ACC112 (cell line): ENCODE measurements around the gene SRP68.
A peak's percentile ranks its signal among the peaks of the same experiment; 100 is the strongest.
"Not testable (repeated sequence)": the region's sequence is repeated elsewhere in the genome, so short reads cannot be mapped to it uniquely, and the experiment has no call there.

Source experiments
- H2AFZ ChIP-seq: fragments of 200-600 bp; sonication (generic); one replicate; pipeline ENCODE4 v1.6.0; 2017; ENCODE audit warnings: antibody characterized with exemption, low read length; ENCODE audit not compliant: unreplicated experiment
- H3K27ac ChIP-seq: fragments of 200-600 bp; sonication (generic); 2 replicates; pipeline ENCODE4 v1.5.1; 2014; ENCODE audit warnings: low read depth, mild to moderate bottlenecking, antibody characterized with exemption, low read length, moderate library complexity
- H3K27me3 ChIP-seq: fragments of 200-600 bp; sonication (generic); 2 replicates; pipeline ENCODE4 v1.6.1; 2014; ENCODE audit warnings: mild to moderate bottlenecking, antibody characterized with exemption, low read length, moderate library complexity, mixed read lengths; ENCODE audit not compliant: insufficient read depth
- H3K36me3 ChIP-seq: fragments of 200-600 bp; sonication (generic); 2 replicates; pipeline ENCODE4 v1.6.1; 2016; ENCODE audit warnings: mild to moderate bottlenecking, antibody characterized with exemption, low read length, moderate library complexity, mixed read lengths; ENCODE audit not compliant: insufficient read depth
- H3K4me1 ChIP-seq: fragments of 200-600 bp; sonication (generic); one replicate; pipeline ENCODE4 v1.6.1; 2016; ENCODE audit warnings: low read length, mixed read lengths; ENCODE audit not compliant: insufficient read depth, unreplicated experiment, control insufficient read depth
- H3K4me3 ChIP-seq: fragments of 200-600 bp; sonication (generic); 2 replicates; pipeline ENCODE4 v1.5.1; 2014; ENCODE audit warnings: mild to moderate bottlenecking, low read depth, low read length
- H3K79me2 ChIP-seq: fragments of 200-600 bp; sonication (generic); one replicate; pipeline ENCODE4 v1.6.0; 2016; ENCODE audit warnings: low read length; ENCODE audit not compliant: control insufficient read depth, unreplicated experiment, insufficient read depth

The SRP68 gene

DNA sequence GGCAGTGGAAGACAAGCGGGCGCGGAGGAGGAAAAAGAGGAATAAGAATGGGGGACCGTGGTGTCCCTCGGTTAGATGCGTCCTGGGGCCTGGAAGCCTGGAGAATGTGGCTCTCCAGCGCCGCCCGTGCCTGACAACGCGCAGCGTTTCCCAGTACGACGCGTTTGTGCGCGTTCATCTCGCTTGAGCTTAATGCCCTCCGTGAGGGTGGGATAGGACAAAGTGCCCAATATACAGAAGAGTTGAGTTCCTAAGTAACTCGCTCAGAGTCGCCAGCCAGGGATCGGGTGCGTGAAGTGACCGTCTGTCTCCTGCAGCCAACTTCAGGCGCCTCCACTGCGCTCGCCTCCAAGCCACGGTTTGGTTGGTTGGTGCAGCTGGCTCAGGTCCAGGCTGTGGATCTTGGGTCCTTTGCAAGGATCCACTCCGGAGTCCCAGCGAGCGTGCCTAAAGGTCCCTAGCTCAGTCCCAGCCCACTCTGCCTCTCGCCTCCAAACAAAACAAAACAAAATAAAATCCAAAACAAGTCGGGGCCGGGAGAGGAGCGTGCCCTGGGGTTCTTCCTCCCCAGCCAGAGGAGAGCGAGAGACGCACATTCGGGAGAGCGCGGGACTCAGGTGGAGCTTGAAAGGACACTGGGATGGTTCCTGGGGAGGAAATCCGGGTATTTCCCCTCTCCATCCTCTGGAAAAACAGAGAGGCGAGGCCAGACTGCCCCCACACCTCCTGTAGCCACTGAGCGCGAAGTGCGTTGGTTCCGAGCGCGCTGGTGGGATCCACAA lies 3.2 kb upstream of the SRP68 start:
- Histone ChIP-seq H3K27me3 (peaks cover 72% of the 10 kb centered on the region), H2AFZ (no peak overlapping the region), H3K4me3 (no peak overlapping the region), H3K79me2 (peaks cover 20% of the 10 kb centered on the region), H3K27ac (no peak overlapping the region), H3K4me1 (peaks cover 12% of the 10 kb centered on the region), H3K36me3 (no peaks in the 10 kb centered on the region)

DNA sequence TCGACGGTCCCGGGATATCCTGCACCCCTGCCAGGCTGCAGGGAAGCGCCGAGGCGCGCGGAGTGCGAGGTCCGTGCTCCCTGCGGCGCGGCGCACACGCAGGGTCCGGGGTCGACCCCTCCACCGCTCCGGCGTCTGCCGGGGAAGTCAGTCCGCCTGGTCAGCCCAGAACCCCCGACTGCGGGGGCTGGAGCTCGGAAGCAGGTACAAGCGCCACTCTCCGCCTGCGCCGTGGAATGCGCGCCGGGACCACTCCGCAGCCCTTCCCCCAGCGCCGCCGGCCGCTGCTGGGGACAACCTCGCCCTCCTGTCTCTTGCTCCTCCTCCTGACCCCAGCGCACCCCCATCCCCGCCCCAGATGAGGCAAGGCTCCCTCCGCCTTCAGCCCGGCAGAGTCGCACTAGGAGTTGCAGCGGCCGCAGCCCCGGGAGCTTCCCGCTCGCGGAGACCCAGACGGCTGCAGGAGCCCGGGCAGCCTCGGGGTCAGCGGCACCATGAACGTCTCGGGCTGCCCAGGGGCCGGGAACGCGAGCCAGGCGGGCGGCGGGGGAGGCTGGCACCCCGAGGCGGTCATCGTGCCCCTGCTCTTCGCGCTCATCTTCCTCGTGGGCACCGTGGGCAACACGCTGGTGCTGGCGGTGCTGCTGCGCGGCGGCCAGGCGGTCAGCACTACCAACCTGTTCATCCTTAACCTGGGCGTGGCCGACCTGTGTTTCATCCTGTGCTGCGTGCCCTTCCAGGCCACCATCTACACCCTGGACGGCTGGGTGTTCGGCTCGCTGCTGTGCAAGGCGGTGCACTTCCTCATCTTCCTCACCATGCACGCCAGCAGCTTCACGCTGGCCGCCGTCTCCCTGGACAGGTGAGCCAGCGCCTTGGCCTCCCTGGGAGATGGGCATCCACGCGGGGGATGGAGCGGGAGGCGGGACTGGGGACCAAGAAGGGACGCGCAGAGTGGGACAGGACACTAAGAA lies 2.4 kb upstream of the SRP68 start, which contains the start of gene GALR2:
GALR2 (plus strand) TSS at position 392 of the 974 bp plus-strand sequence; CDS start at position 495, 103 bp downstream.
- Histone ChIP-seq H3K36me3 (no peaks in the 10 kb centered on the region), H3K27me3 (peaks cover 64% of the 10 kb centered on the region), H2AFZ (no peak within 1 kb of the TSS), H3K79me2 (peaks cover 28% of the 10 kb centered on the region), H3K4me3 (peak within 1 kb of the TSS; percentile 39; the same call in 1 of the 2 replicates), H3K4me1 (peaks cover 17% of the 10 kb centered on the region), H3K27ac (no peak within 1 kb of the TSS)

DNA sequence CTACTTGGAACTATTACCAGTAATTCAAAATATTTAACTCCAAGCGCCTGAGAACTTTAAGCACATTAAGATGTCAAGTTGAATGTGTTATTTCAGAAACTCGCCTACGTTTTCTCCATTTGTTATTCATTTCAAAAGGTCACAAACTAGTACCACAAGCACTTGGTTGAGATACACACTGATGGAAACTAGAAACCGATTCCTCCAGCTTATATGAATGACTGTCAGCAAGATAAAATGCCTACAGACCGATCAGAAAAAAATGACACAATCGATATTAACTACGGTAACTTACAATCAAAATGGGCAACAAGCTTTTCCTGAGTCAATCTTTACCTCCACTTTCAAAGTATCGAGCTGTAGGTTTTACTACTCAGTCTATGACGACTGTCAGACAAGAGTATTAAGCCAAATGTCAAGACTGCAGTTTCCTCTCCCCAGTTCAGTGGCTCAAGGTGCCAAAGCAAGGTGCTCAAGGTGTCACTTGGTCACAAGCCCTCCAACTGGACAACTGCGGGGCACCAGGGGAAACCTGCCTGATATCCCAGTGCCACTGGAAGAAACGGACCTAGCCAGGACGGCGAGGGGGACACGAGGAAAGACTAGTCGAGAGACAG lies 678 bp downstream of the SRP68 start:
- Histone ChIP-seq H3K27me3 (peaks cover 34% of the 10 kb centered on the region), H3K4me1 (peaks cover 17% of the 10 kb centered on the region), H3K27ac (peak overlapping the region; percentile 8; the same call in 1 of the 2 replicates), H3K79me2 (peaks cover 49% of the 10 kb centered on the region), H3K36me3 (peaks cover 12% of the 10 kb centered on the region; the same call in 1 of the 2 replicates), H3K4me3 (peak overlapping the region; percentile 81), H2AFZ (no peak overlapping the region)

DNA sequence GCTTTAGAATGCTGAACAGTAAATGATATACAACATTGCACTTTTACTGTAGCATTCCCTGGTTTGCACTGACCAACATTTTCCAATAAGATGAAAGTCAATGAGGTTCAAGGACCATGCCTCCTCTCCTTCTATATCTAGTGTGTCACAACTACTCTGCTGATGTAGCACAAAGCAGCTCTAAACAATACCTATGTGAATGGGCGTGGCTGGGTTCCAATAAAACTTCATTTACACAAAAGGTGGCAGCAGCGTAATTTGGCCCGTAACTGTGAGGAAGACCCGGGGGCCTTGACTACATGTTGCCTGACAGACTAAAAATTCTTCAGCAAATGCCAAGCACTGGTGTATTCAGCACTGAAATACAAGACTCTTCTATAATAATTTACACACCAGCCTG lies 6.5 kb downstream of the SRP68 start:
- peaks cover 7% of the 10 kb centered on the region for H3K4me1 ChIP-seq
- H3K27ac ChIP-seq, result no peak overlapping the region
- H3K79me2 ChIP-seq, result peaks cover 31% of the 10 kb centered on the region
- H3K27me3 ChIP-seq, result no peaks in the 10 kb centered on the region
- H3K36me3 ChIP-seq, result peaks cover 35% of the 10 kb centered on the region
- H3K4me3 ChIP-seq, result no peak overlapping the region
- H2AFZ ChIP-seq, result no peak overlapping the region

DNA sequence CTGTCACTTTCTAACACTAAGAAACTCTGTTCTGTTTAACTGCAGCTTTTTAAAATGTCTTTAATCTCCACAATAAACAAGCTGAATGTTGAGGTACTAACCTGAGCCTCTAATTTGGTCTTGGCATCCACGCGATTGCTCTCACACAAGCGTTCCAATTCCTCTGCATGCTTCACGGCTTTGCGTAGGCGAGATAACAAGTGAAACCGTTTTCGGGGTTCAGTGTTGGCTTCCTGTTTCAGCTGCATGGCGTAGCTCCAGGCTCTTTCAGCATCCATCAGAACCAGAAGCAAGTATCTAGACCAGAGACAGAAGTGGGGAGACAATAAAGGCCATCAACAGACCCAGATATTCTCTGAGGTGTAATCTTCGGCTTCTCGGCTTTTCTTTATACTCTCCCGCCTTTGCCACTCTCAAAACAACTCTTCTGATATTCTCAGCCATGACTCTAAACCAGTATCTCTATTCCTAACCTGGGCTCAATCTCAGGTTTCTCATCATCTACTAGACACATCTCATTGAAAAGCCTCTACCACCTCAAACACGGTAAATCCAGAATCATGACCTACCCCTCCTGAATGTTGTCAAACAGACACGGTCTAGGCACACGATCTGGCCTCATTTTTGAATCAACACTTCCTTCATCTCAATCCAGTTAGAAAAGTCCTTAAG lies 8.3 kb downstream of the SRP68 start:
- no peak overlapping the region for H3K4me3 ChIP-seq
- H3K79me2 ChIP-seq, result peaks cover 13% of the 10 kb centered on the region
- H3K27me3 ChIP-seq, result no peaks in the 10 kb centered on the region
- H3K36me3 ChIP-seq, result peaks cover 42% of the 10 kb centered on the region
- no peak overlapping the region for H2AFZ ChIP-seq
- H3K4me1 ChIP-seq, result no peaks in the 10 kb centered on the region
- no peak overlapping the region for H3K27ac ChIP-seq

DNA sequence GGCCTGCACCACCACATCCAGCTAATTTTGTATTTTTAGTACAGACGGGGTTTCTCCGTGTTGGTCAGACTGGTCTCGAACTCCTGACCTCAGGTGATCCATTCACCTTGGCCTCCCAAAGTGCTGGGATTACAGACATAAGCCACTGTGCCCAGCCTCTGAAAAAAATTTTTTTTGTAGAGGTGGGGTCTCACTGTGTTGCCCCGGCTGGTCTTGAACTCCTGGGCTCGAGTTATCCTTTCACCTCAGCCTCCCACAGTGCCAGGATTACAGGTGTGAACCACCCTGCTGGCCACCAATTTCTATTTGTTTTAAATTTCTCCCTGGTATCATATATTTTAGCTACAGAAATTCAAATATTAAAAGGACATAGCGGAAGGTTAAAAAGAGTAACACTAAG lies 14.1 kb downstream of the SRP68 start:
- Histone ChIP-seq H3K4me1 (peaks cover 17% of the 10 kb centered on the region), H3K36me3 (peaks cover 37% of the 10 kb centered on the region)
- H3K4me3 ChIP-seq, H3K27me3 ChIP-seq, H2AFZ ChIP-seq, H3K27ac ChIP-seq, H3K79me2 ChIP-seq: not testable (repeated sequence)

DNA sequence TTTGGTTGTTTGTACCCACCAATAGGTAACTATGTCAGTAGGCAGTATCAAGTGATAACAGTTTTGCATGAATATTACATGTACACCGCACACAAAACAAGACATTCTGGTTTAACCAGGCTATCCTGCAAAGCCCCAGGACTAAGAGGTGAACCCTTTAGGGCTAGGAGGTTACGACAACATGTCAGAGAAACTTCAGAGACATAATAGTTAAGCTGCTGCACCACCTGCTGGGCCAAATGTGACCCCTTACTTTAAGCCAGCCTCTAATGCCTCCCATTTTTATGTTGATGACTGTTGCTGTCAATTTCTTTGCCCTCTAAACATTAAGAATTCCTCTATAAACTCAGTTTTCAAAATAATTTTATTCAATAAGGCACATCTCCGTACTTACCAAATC lies 15.4 kb downstream of the SRP68 start:
- Histone ChIP-seq H3K27ac (no peak overlapping the region), H3K36me3 (peaks cover 38% of the 10 kb centered on the region), H3K4me1 (peaks cover 19% of the 10 kb centered on the region), H3K27me3 (no peaks in the 10 kb centered on the region), H3K4me3 (no peak overlapping the region), H3K79me2 (peaks cover 3% of the 10 kb centered on the region), H2AFZ (no peak overlapping the region)

DNA sequence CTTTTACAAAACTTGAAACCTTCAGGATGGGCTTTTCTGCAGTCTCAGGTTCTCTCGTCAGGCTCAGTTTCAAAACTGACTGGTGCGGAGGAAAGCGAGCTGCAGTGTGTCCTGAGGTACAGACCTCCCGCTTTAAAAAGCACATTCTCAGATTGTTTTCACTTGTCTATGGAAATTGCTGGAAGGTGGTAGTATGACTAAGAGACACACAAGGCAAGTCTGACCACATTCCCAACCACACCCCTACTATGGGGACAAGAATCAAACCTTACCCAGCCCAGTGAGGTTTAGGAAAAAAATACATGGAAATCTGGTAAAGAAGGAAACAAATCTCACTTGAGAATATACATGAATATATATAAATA lies 18.2 kb downstream of the SRP68 start:
- peaks cover 12% of the 10 kb centered on the region for H3K79me2 ChIP-seq
- H3K4me1 ChIP-seq, result peaks cover 22% of the 10 kb centered on the region
- peak overlapping the region; percentile 48; the same call in 1 of the 2 replicates for H3K4me3 ChIP-seq
- H3K36me3 ChIP-seq, result peaks cover 26% of the 10 kb centered on the region
- H3K27ac ChIP-seq, result peak overlapping the region; percentile 86
- no peaks in the 10 kb centered on the region for H3K27me3 ChIP-seq
- H2AFZ ChIP-seq, result no peak overlapping the region

DNA sequence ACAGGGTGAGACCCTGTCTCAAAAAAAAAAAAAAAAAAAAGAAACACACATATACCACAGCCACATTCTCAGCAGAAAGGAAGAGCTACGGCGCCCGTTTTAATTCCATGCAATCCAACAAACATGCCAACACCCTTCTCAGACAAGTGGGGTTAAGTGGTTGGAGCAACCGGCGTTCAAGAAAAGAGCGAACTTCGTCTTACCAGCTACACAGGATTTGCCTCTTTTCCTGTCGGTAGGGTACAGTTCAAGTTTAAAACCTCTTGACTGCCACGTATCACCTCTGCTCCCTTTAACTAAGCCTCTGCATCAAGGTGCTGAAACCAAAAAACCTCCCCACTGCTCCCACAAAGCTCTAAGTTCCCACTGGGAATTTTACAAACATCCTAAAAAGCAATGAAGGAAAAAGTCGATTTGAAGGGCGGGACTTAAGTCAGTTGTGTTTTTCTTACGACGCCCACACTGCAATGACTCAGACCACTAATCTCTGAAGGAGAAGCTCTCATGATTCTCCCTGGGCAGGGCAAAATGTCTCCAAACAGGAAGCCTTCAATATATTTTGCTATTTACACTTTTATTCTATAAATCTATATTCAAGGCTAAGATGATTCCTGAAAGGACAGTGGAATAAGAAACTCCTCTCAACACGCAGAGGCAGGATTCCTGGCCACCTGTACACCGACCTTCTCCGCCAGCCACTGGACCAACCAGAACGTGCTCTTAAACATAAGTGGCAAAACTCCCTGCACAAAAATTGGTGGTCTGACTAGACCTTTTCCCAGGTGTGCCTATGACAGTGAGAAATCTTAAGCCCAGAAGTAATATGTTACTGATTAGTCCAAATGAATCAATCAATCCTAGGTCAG lies 18.8 kb downstream of the SRP68 start:
- Histone ChIP-seq H3K36me3 (peaks cover 26% of the 10 kb centered on the region), H3K27me3 (no peaks in the 10 kb centered on the region), H3K4me1 (peaks cover 28% of the 10 kb centered on the region), H3K4me3 (peak overlapping the region; percentile 48; the same call in 1 of the 2 replicates), H2AFZ (no peak overlapping the region), H3K79me2 (peaks cover 13% of the 10 kb centered on the region), H3K27ac (peak overlapping the region; percentile 86)
